ENCODE data around the gene SLC25A36. TPM values are rescaled to one million over a fixed set of nuclear protein-coding genes. Genes with fewer than 3 reads are reported as not detected.
"Not testable (repeated sequence)": the region's sequence is repeated elsewhere in the genome, so short reads cannot be mapped to it uniquely, and the experiment has no call there.

SLC25A36 gene
- total RNA-seq, 2 experiments from 2014 or later, result 166 to 171 TPM

- H3K4me3 Mint-ChIP-seq, result no peak overlapping the region
- H3K4me3 ChIP-seq (ENCODE audit: low read length), result no peak overlapping the region
- POLR2A ChIA-PET, result no interaction called here
Measured at GRCh38 chr3:140948460-140949249, 7.0 kb downstream of the SLC25A36 start.

DNA sequence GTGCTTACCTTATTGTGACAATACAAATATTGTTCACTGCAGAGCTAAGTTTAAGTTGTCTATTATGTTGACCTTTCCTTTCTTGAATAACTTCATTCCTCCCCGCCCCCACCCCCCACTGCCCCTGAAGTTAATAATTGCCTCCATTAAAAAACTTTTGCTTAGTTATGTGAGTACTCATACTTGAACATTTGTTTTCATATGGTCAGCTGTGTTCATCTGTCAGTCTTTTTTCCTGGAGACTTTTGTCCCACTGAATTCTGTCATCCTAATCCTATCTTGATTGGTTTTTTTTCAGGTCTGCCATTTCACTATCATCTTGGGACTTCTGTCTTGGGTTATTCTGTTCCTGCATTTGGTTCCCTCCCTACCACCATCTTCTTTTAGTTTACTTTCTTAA lies 8.5 kb downstream of the SLC25A36 start:
- no peak overlapping the region for H3K4me3 Mint-ChIP-seq
- intact Hi-C loops (cut with DNase I, micrococcal nuclease), result no loop called here
- H3K27me3 ChIP-seq (ENCODE audit: control insufficient read depth in 1 of 2, insufficient read depth in 2 of 2, low read length in 2 of 2), result no peaks in the 10 kb centered on the region
- H3K36me3 ChIP-seq (ENCODE audit: insufficient read depth, low read length), result no peaks in the 10 kb centered on the region
- DNase-seq, result no peak
- ChIA-PET CTCF (no interaction called here), POLR2A (no interaction called here)
- no peak overlapping the region for H3K4me3 ChIP-seq (ENCODE audit: low read length)
- H3K9me3 ChIP-seq (ENCODE audit: control insufficient read depth in 1 of 2, insufficient read depth in 1 of 2, low read length in 2 of 2), result no peaks in the 10 kb centered on the region
- TF ChIP-seq, protein P1, sequence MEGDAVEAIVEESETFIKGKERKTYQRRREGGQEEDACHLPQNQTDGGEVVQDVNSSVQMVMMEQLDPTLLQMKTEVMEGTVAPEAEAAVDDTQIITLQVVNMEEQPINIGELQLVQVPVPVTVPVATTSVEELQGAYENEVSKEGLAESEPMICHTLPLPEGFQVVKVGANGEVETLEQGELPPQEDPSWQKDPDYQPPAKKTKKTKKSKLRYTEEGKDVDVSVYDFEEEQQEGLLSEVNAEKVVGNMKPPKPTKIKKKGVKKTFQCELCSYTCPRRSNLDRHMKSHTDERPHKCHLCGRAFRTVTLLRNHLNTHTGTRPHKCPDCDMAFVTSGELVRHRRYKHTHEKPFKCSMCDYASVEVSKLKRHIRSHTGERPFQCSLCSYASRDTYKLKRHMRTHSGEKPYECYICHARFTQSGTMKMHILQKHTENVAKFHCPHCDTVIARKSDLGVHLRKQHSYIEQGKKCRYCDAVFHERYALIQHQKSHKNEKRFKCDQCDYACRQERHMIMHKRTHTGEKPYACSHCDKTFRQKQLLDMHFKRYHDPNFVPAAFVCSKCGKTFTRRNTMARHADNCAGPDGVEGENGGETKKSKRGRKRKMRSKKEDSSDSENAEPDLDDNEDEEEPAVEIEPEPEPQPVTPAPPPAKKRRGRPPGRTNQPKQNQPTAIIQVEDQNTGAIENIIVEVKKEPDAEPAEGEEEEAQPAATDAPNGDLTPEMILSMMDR (IDR thresholded peaks at IDR 0.05), result no peak
- H3K9me3 Mint-ChIP-seq, result no peaks in the 10 kb centered on the region
- no peaks in the 10 kb centered on the region for H3K4me1 ChIP-seq (ENCODE audit: insufficient read depth, low read length)
- H3K27ac Mint-ChIP-seq, result no peak overlapping the region
- no peak overlapping the region for H3K27ac ChIP-seq (ENCODE audit: low read depth in 1 of 2, low read length in 2 of 2)
- no peak for ATAC-seq (ENCODE audit: poor library complexity)
- peaks cover 81% of the 10 kb centered on the region for H3K4me1 Mint-ChIP-seq (ENCODE audit: low read depth)
- no peaks in the 10 kb centered on the region for H3K27me3 Mint-ChIP-seq
- H3K36me3 Mint-ChIP-seq (ENCODE audit: low read depth), result peaks cover 10% of the 10 kb centered on the region

More at GRCh38 chr3:140948460-140949249, 7.0 kb downstream of the SLC25A36 start:
- Histone ChIP-seq H3K36me3 (ENCODE audit: insufficient read depth, low read length) (no peaks in the 10 kb centered on the region), H3K27ac (ENCODE audit: low read depth in 1 of 2, low read length in 2 of 2) (no peak overlapping the region), H3K9me3 (ENCODE audit: control insufficient read depth in 1 of 2, insufficient read depth in 1 of 2, low read length in 2 of 2) (no peaks in the 10 kb centered on the region), H3K4me1 (ENCODE audit: insufficient read depth, low read length) (no peaks in the 10 kb centered on the region), H3K27me3 (ENCODE audit: control insufficient read depth in 1 of 2, insufficient read depth in 2 of 2, low read length in 2 of 2) (no peaks in the 10 kb centered on the region)
- TF ChIP-seq, protein P1 (IDR thresholded peaks at IDR 0.05), result no peak
- Mint-ChIP-seq H3K9me3 (no peaks in the 10 kb centered on the region), H3K36me3 (ENCODE audit: low read depth) (peaks cover 10% of the 10 kb centered on the region), H3K27ac (no peak overlapping the region), H3K27me3 (no peaks in the 10 kb centered on the region), H3K4me1 (ENCODE audit: low read depth) (peaks cover 82% of the 10 kb centered on the region)
- CTCF ChIA-PET, result no interaction called here
- ATAC-seq (ENCODE audit: poor library complexity) (no peak), DNase-seq (no peak)
- intact Hi-C loops (cut with DNase I, micrococcal nuclease), result loop anchor here in 1 of 2 experiments (10.0 kb wide), 1 partner anchor 1274 kb away; the partner anchor contains the start of gene NMNAT3

- H3K9me3 ChIP-seq (ENCODE audit: control insufficient read depth in 1 of 2, insufficient read depth in 1 of 2, low read length in 2 of 2), result no peaks in the 10 kb centered on the region
- H3K27ac ChIP-seq (ENCODE audit: low read depth in 1 of 2, low read length in 2 of 2), result no peak overlapping the region
- H3K27me3 Mint-ChIP-seq, result no peaks in the 10 kb centered on the region
- H3K36me3 ChIP-seq (ENCODE audit: insufficient read depth, low read length), result no peaks in the 10 kb centered on the region
- H3K4me1 ChIP-seq (ENCODE audit: insufficient read depth, low read length), result no peaks in the 10 kb centered on the region
- TF ChIP-seq, protein P1 (IDR thresholded peaks at IDR 0.05), result no peak
- no peak overlapping the region for H3K27ac Mint-ChIP-seq
- no peak for ATAC-seq (ENCODE audit: poor library complexity)
- intact Hi-C loops (cut with DNase I, micrococcal nuclease), result no loop called here
- H3K4me1 Mint-ChIP-seq (ENCODE audit: low read depth), result peaks cover 85% of the 10 kb centered on the region
- peaks cover 10% of the 10 kb centered on the region for H3K36me3 Mint-ChIP-seq (ENCODE audit: low read depth)
- no peak for DNase-seq
- no peaks in the 10 kb centered on the region for H3K27me3 ChIP-seq (ENCODE audit: control insufficient read depth in 1 of 2, insufficient read depth in 2 of 2, low read length in 2 of 2)
- no peak overlapping the region for H3K4me3 Mint-ChIP-seq
- ChIA-PET POLR2A (interaction anchor here (2.6 kb wide), 1 partner anchor 9 kb away, joined by 8 read pairs; the partner anchor contains the start of gene SLC25A36), CTCF (no interaction called here)
- no peaks in the 10 kb centered on the region for H3K9me3 Mint-ChIP-seq
- no peak overlapping the region for H3K4me3 ChIP-seq (ENCODE audit: low read length)
Measured at GRCh38 chr3:140950863-140951262, 9.2 kb downstream of the SLC25A36 start.

DNA sequence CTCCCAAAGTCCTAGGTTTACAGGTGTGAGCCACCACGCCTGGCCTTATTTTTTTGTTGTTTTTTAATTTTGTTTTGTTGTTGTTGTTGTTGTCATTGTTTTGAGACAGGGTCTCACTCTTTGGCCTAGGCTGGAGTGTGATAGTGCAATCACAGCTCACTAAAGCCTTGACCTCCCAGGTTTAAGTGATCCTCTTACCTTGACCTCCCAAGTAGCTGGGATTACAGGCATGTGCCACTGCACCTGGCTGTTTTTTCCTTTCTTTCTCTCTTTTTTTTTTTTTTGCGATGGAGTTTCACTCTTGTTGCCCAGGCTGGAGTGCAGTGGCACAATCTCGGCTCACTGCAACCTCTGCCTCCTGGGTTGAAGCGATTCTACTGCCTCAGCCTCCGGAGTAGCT lies 10.1 kb downstream of the SLC25A36 start:
- H3K4me3 ChIP-seq (ENCODE audit: low read length); H3K4me3 Mint-ChIP-seq; H3K27ac Mint-ChIP-seq; H3K4me1 ChIP-seq (ENCODE audit: insufficient read depth, low read length); H3K36me3 ChIP-seq (ENCODE audit: insufficient read depth, low read length); H3K27me3 Mint-ChIP-seq; intact Hi-C loops (cut with DNase I, micrococcal nuclease); H3K9me3 ChIP-seq (ENCODE audit: control insufficient read depth in 1 of 2, insufficient read depth in 1 of 2, low read length in 2 of 2); ATAC-seq (ENCODE audit: poor library complexity); H3K9me3 Mint-ChIP-seq; H3K27ac ChIP-seq (ENCODE audit: low read depth in 1 of 2, low read length in 2 of 2); DNase-seq; H3K27me3 ChIP-seq (ENCODE audit: control insufficient read depth in 1 of 2, insufficient read depth in 2 of 2, low read length in 2 of 2): not testable (repeated sequence)
- POLR2A ChIA-PET, result interaction anchor here (2.6 kb wide), 1 partner anchor 10 kb away, joined by 8 read pairs; the partner anchor contains the start of gene SLC25A36
- Mint-ChIP-seq H3K4me1 (ENCODE audit: low read depth) (peaks cover 82% of the 10 kb centered on the region), H3K36me3 (ENCODE audit: low read depth) (peaks cover 15% of the 10 kb centered on the region)
- CTCF ChIA-PET, result interaction anchor here (1.2 kb wide), 1 partner anchor 11 kb away, joined by 3 read pairs; no protein-coding TSS in a partner anchor

Data from CD4-positive, alpha-beta T cell (primary cell).